Psoas muscle (tissue), 8 donors: ENCODE data around the gene RLN3. TPM values are rescaled to one million over a fixed set of nuclear protein-coding genes. Genes with fewer than 3 reads are reported as not detected.
"Not testable (repeated sequence)": the region's sequence is repeated elsewhere in the genome, so short reads cannot be mapped to it uniquely, and the experiment has no call there.

Source experiments
- ATAC-seq, 4 donors: fragments of 200-7000 bp; cut with Tn5 transposase; one replicate each; pipeline ENCODE4 v1.9.1; 2020; ENCODE audit warnings: moderate library complexity in 3 of 4, mild to moderate bottlenecking in 2 of 4
- DNase-seq, 2 donors: peaks; one replicate each; pipeline ENCODE4 v3.0.0-alpha.2; 2020
- H3K27ac ChIP-seq: fragments of 200-600 bp; one replicate; pipeline ENCODE4 v1.8.0; 2022
- H3K27me3 ChIP-seq, 3 donors: fragments of 200-600 bp in 1 of 3; one replicate each; pipeline versions ENCODE4 v1.6.1 to v1.8.0; 2013 to 2022; ENCODE audit warnings: low read length in 2 of 3, mild to moderate bottlenecking in 2 of 3, moderate library complexity in 1 of 3; ENCODE audit not compliant: insufficient read depth in 3 of 3
- H3K36me3 ChIP-seq, 2 donors: fragments of 200-600 bp in 1 of 2; one replicate each; pipeline versions ENCODE4 v1.6.1 to v1.8.0; 2013 to 2022; ENCODE audit warnings: low read depth in 1 of 2, mild to moderate bottlenecking in 1 of 2, moderate library complexity in 1 of 2; ENCODE audit not compliant: insufficient read depth in 1 of 2
- H3K4me1 ChIP-seq: fragments of 200-600 bp; one replicate; pipeline ENCODE4 v1.8.0; 2022
- H3K4me3 ChIP-seq: fragments of 200-600 bp; one replicate; pipeline ENCODE4 v1.8.0; 2022; ENCODE audit warnings: mild to moderate bottlenecking
- H3K9me3 ChIP-seq: fragments of 200-600 bp; one replicate; pipeline ENCODE4 v1.8.0; 2022
- CTCF ChIP-seq: fragments of 200-600 bp; IDR thresholded peaks from one replicate; pipeline ENCODE4 v1.8.0; 2022; ENCODE audit warnings: antibody characterized with exemption
- WGBS, 3 donors: extraction: QIAGEN DNeasy Blood & Tissue Kit; methylation state at CpG; one replicate each; pipeline versions ENCODE4 v1.1.6 to v1.1.7; 2013; 5-methylcytosine and 5-hydroxymethylcytosine counted together
- intact Hi-C, 2 donors: fragments of 100-400 bp; cut with DNase I; formaldehyde crosslinking; loops; one replicate each; pipeline versions ENCODE4 v1.11.0 to v1.14.2; 2022
- polyA plus RNA-seq, 3 donors: library from polyadenylated mRNA; stranded (reverse); fragments of 200-250 nt; gene quantifications; one replicate each; pipeline ENCODE4 v1.2.3, GENCODE V29; 2013
- total RNA-seq, 4 donors: library from RNA; stranded (reverse); fragmentation: NEBNext Ultra II Directional in 2 of 4; extraction: Animal tissue kit (Norgen Biotek cat#: 25700) in 2 of 4; gene quantifications; one replicate each; pipeline versions ENCODE4 v1.2.1 to v1.2.4, GENCODE V29; 2021 to 2023
- donor health status: healthy with polysubstance abuse.
- donor health status: DM: no; HTN: no; CAD: no; lungs with moderate emphysema.
- donor health status: Bipolar disorder and iron deficiency.
- donor health status: healthy.
- donor health status: DM: yes; HTN: yes; CAD: no.
- donor health status: DM: no; HTN: no; CAD: no.
- donor health status: DM: no; HTN: no; CAD: no.
- donor health status: DM: yes; HTN: yes; CAD: no.

RLN3 gene
- total and polyA plus RNA-seq, 7 donors = not detected

DNA sequence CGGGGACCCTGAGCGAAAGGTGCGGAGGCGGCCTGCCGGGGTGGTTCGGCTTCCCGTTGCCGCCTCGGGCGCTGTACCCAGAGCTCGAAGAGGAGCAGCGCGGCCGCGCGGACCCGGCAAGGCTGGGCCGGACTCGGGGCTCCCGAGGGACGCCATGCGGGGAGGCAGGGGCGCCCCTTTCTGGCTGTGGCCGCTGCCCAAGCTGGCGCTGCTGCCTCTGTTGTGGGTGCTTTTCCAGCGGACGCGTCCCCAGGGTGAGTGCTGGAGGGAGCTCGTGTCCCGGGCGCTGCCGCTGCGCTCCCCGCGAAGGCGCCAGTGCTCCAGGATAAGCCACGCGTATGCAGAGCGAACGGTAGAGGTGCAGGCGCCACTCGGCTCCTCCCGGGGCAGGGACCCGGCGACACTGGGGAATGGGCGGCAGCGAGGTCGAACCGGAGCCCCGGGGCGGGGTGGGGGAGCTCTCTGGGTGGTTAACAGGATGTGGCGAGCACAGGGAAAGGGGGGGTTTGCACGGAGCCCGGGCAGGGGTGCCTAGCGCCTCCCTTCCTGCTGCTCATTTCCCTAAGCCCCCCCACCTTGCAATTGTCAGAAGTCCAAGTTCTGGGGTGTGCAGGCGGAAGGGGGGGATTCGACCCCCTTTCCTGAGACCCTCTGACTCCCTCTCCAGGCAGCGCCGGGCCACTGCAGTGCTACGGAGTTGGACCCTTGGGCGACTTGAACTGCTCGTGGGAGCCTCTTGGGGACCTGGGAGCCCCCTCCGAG lies 4.0 kb downstream of the RLN3 start, which contains the start of gene IL27RA:
Gene IL27RA (plus strand): TSS at position 44 of the 762 bp plus-strand sequence. CDS start 111 bp downstream, at position 155.
- no peaks in the 10 kb centered on the region for H3K4me1 ChIP-seq
- intact Hi-C loops = no loop called here
- peak; percentile 56 to 77 for DNase-seq
- peak; percentile 47 for TF ChIP-seq CTCF
- peak within 1 kb of the TSS; percentile 76 for H3K4me3 ChIP-seq
- H3K9me3 ChIP-seq = no peaks in the 10 kb centered on the region
- H3K27ac ChIP-seq = peak within 1 kb of the TSS; percentile 68
- ATAC-seq = peak; percentile 74 to 89 (median 83)
- no peaks in the 10 kb centered on the region for H3K27me3 ChIP-seq
- 0 to 1% (median 0%) methylated on average over 44 to 63 of the region's 63 CpGs for WGBS, 3 donors
- H3K36me3 ChIP-seq = no peaks in the 10 kb centered on the region

GRCh38 chr19:14033946-14034345 lies 6.0 kb downstream of the RLN3 start:
- ATAC-seq = no peak
- H3K9me3 ChIP-seq = no peaks in the 10 kb centered on the region
- no peaks in the 10 kb centered on the region for H3K4me1 ChIP-seq
- TF ChIP-seq CTCF = no peak
- 96 to 97% (median 97%) methylated on average over 2 of the region's 2 CpGs for WGBS, 3 donors
- H3K27ac ChIP-seq = no peak overlapping the region
- intact Hi-C loops = no loop called here
- no peaks in the 10 kb centered on the region for H3K36me3 ChIP-seq
- no peaks in the 10 kb centered on the region for H3K27me3 ChIP-seq
- no peak overlapping the region for H3K4me3 ChIP-seq
- DNase-seq = no peak

DNA sequence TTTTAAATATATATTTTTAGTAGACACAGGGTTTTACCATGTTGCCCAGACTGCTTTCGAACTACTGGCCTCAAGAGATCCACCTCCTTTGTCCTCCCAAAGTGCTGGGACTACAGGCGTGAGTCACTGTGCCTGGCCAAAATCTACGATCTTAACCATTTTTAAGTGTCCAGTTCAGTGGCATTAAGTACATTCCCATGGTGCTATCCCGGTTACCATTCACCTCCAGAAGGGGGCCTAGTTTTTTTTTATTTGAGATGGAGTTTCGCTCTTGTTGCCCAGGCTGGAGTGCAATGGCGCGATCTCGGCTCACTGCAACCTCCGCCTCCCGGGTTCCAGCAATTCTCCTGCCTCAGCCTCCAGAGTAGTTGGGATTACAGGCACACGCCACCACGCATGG lies 7.2 kb downstream of the RLN3 start:
- ATAC-seq, H3K9me3 ChIP-seq, H3K27me3 ChIP-seq, H3K4me3 ChIP-seq, H3K4me1 ChIP-seq, intact Hi-C loops, H3K27ac ChIP-seq, H3K36me3 ChIP-seq, DNase-seq: not testable (repeated sequence)
- WGBS, 3 donors = 90 to 93% (median 91%) methylated on average over 12 of the region's 12 CpGs

DNA sequence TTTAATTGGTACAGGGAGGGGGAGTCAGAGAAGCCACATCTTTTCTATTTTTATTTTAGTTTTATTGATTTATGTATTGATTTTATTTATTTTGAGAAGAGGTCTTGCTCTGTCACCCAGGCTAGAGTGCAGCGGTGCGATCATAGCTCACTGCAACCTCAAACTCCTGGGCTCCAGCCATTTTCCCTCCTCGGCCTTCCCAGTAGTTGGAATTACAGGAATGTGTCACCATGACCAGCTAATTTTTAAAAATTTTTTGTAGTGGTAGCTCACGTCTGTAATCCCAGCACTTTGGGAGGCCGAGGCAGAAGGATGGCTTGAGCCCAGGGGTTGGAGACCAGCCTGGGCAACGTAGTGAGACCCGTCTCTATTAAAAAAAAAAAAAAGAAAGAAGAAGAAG lies 7.8 kb downstream of the RLN3 start:
- Histone ChIP-seq H3K36me3 (no peaks in the 10 kb centered on the region), H3K9me3 (no peaks in the 10 kb centered on the region), H3K4me3 (no peak overlapping the region), H3K27me3 (no peaks in the 10 kb centered on the region), H3K4me1 (no peaks in the 10 kb centered on the region), H3K27ac (peak overlapping the region; percentile 20)
- ATAC-seq = no peak
- no peak for TF ChIP-seq CTCF
- 38 to 67% (median 64%) methylated on average over 7 of the region's 7 CpGs for WGBS, 3 donors
- intact Hi-C loops = no loop called here
- no peak for DNase-seq

DNA sequence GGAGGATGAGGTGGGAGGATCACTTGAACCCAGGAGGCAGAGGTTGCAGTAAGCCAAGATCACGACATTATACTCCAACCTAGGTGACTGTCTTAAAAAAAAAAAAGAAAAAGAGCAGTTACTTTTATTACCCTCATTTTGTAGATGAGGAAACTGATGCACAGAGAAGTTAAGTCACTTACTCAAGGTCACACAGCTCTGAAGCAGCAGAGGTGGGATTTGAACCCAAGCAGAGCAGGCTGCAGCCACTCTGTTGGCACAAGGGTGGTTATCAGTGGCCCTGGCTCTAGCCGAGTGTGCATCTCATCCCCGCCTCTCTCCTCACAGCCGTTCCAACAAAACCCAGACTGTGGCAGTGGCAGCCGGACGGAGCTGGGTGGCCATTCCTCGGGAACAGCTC lies 11.2 kb downstream of the RLN3 start:
- no peak overlapping the region for H3K4me3 ChIP-seq
- ATAC-seq = no peak
- H3K4me1 ChIP-seq = peaks cover 10% of the 10 kb centered on the region
- H3K27ac ChIP-seq = no peak overlapping the region
- WGBS, 3 donors = 80 to 85% (median 83%) methylated on average over 7 of the region's 7 CpGs
- no peaks in the 10 kb centered on the region for H3K27me3 ChIP-seq
- no peak for TF ChIP-seq CTCF
- no peak for DNase-seq
- no peaks in the 10 kb centered on the region for H3K9me3 ChIP-seq
- intact Hi-C loops = no loop called here
- H3K36me3 ChIP-seq = no peaks in the 10 kb centered on the region
